ENCODE measurements around the gene NUBP2.
A peak's percentile ranks its signal among the peaks of the same experiment; 100 is the strongest.

The NUBP2 gene

DNA sequence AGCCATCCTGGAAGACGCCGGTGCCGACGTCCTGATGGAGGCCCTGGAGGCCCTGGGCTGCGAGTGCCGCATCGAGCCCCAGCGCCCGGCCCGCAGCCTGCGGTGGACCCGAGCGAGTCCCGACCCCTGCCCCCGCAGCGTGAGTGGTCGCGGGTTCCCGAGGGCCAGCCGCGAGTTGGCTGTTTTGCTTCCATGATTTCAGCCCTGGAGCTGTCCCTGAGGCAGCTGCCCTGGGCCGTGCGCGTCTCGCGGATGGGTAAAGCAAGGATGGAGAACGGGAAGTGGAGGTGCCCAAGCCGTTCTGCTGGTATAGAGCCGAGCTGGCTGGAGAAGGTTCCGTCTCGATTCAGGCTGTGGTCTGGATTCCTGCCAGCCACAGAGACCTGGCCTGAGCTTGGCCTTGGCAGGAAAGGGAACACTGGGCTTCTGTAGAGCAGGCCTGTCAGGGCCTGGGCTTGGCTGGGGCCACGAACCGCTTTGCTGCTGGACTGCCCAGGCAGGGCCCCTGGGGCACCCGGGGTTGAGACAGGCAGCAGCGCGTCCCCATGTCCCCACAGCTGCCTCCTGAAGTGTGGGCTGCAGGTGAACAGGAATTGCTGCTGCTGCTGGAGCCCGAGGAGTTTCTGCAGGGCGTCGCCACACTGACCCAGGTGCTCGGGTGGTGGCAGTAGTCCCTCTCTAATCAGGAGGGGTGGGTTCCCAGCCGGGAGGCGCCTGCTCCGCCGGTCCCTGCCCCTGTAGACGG, 8.9 kb upstream of the NUBP2 start:
- TF ChIP-seq ESRRG (CRISPR knock-in tag; IDR thresholded peaks at IDR 0.05) = no peak
- TF ChIP-seq CSDC2 (CRISPR knock-in tag; IDR thresholded peaks at IDR 0.05) = no peak
- peak; percentile 66; the same call in 1 of the 2 replicates for TF ChIP-seq ZNF70 (CRISPR knock-in tag; IDR thresholded peaks at IDR 0.05)
- peak; percentile 11 for ATAC-seq

DNA sequence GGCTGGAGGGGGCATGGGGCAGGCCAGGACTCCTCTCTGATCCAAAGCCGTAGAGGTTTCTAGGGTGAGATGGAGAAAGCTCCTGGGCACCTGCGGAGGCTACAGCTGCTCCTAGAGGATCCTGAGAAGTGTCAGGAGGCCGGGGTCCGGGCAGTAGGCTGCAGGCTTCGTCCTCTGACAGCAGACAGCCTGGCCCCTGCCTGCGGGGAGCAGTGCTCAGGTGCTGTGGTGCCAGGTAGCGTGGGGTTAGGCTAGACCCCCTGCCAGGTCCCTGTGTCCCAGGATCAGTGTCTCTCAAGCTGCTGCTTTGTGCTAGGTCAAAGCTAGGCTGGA, 8.3 kb upstream of the NUBP2 start:
- TF ChIP-seq, protein P1, sequence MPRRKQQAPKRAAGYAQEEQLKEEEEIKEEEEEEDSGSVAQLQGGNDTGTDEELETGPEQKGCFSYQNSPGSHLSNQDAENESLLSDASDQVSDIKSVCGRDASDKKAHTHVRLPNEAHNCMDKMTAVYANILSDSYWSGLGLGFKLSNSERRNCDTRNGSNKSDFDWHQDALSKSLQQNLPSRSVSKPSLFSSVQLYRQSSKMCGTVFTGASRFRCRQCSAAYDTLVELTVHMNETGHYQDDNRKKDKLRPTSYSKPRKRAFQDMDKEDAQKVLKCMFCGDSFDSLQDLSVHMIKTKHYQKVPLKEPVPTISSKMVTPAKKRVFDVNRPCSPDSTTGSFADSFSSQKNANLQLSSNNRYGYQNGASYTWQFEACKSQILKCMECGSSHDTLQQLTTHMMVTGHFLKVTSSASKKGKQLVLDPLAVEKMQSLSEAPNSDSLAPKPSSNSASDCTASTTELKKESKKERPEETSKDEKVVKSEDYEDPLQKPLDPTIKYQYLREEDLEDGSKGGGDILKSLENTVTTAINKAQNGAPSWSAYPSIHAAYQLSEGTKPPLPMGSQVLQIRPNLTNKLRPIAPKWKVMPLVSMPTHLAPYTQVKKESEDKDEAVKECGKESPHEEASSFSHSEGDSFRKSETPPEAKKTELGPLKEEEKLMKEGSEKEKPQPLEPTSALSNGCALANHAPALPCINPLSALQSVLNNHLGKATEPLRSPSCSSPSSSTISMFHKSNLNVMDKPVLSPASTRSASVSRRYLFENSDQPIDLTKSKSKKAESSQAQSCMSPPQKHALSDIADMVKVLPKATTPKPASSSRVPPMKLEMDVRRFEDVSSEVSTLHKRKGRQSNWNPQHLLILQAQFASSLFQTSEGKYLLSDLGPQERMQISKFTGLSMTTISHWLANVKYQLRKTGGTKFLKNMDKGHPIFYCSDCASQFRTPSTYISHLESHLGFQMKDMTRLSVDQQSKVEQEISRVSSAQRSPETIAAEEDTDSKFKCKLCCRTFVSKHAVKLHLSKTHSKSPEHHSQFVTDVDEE (CRISPR knock-in tag; IDR thresholded peaks at IDR 0.05) = no peak
- TF ChIP-seq SNAI2 (CRISPR knock-in tag; IDR thresholded peaks at IDR 0.05) (no peak), TCF4 (CRISPR knock-in tag; IDR thresholded peaks at IDR 0.05; ENCODE audit: borderline replicate concordance) (no peak), ZC3H10 (CRISPR knock-in tag; IDR thresholded peaks at IDR 0.05) (no peak), RARB (CRISPR knock-in tag; IDR thresholded peaks at IDR 0.05) (no peak), OSR1 (CRISPR knock-in tag; IDR thresholded peaks at IDR 0.05) (no peak), TOX (CRISPR knock-in tag; IDR thresholded peaks at IDR 0.05; ENCODE audit: borderline replicate concordance) (no peak), BACH2 (CRISPR knock-in tag; IDR thresholded peaks at IDR 0.05; ENCODE audit: borderline replicate concordance) (no peak), ESRRG (CRISPR knock-in tag; IDR thresholded peaks at IDR 0.05) (no peak), ZFP3 (CRISPR knock-in tag; IDR thresholded peaks at IDR 0.05) (no peak), CSDC2 (CRISPR knock-in tag; IDR thresholded peaks at IDR 0.05) (no peak), ARNTL (CRISPR knock-in tag; IDR thresholded peaks at IDR 0.05; ENCODE audit: borderline replicate concordance, low read depth) (no peak), ZNF70 (CRISPR knock-in tag; IDR thresholded peaks at IDR 0.05) (no peak)
- TF ChIP-seq, protein P2, sequence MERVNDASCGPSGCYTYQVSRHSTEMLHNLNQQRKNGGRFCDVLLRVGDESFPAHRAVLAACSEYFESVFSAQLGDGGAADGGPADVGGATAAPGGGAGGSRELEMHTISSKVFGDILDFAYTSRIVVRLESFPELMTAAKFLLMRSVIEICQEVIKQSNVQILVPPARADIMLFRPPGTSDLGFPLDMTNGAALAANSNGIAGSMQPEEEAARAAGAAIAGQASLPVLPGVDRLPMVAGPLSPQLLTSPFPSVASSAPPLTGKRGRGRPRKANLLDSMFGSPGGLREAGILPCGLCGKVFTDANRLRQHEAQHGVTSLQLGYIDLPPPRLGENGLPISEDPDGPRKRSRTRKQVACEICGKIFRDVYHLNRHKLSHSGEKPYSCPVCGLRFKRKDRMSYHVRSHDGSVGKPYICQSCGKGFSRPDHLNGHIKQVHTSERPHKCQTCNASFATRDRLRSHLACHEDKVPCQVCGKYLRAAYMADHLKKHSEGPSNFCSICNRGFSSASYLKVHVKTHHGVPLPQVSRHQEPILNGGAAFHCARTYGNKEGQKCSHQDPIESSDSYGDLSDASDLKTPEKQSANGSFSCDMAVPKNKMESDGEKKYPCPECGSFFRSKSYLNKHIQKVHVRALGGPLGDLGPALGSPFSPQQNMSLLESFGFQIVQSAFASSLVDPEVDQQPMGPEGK (CRISPR knock-in tag; IDR thresholded peaks at IDR 0.05; ENCODE audit: borderline replicate concordance) = no peak
- TF ChIP-seq, protein P3, sequence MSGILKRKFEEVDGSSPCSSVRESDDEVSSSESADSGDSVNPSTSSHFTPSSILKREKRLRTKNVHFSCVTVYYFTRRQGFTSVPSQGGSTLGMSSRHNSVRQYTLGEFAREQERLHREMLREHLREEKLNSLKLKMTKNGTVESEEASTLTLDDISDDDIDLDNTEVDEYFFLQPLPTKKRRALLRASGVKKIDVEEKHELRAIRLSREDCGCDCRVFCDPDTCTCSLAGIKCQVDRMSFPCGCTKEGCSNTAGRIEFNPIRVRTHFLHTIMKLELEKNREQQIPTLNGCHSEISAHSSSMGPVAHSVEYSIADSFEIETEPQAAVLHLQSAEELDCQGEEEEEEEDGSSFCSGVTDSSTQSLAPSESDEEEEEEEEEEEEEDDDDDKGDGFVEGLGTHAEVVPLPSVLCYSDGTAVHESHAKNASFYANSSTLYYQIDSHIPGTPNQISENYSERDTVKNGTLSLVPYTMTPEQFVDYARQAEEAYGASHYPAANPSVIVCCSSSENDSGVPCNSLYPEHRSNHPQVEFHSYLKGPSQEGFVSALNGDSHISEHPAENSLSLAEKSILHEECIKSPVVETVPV (CRISPR knock-in tag; IDR thresholded peaks at IDR 0.05) = no peak
- TF ChIP-seq, protein P4, sequence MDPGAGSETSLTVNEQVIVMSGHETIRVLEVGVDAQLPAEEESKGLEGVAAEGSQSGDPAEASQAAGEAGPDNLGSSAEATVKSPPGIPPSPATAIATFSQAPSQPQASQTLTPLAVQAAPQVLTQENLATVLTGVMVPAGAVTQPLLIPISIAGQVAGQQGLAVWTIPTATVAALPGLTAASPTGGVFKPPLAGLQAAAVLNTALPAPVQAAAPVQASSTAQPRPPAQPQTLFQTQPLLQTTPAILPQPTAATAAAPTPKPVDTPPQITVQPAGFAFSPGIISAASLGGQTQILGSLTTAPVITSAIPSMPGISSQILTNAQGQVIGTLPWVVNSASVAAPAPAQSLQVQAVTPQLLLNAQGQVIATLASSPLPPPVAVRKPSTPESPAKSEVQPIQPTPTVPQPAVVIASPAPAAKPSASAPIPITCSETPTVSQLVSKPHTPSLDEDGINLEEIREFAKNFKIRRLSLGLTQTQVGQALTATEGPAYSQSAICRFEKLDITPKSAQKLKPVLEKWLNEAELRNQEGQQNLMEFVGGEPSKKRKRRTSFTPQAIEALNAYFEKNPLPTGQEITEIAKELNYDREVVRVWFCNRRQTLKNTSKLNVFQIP (CRISPR knock-in tag; IDR thresholded peaks at IDR 0.05; ENCODE audit: borderline replicate concordance, low read depth) = no peak
- ATAC-seq = no peak

DNA sequence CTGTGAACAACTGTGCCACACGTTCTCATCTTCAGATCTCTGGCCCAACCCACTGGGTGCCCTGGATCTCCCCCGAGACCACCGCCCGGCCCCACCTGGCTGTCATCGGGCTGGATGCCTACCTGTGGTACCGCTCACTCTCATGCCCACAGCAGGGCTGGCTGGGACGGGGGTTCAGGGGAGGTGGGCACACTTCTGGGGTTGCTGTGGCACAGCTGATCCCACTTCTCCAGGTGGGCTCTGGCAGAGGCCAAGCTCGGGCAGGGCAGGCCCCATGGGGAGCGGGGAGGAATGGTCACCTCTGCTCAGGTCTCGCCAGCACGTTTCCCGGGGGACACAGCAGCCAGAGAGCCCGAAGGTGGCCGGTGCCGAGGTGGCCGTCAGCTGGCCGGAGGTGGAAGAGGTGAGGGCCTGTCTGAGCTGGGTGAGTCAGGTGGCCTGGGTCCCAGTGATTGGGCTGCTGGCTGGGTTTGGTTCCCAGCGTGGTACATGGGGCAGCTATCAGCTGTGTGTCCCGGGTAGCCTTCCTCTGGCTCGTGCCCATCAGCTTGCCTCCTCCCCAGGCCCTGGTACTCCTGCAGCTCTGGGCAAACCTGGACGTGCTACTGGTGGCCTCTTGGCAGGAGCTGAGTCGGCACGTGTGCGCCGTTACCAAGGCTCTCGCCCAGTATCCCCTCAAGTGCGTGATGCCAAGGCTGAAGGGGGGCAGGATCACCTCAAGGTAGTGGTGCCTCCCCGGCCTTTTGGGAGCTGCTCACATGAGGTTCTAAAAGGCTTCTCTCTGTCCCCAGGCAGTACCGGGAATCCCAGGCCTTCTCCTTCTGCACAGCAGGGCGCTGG, 7.5 kb upstream of the NUBP2 start:
- TF ChIP-seq RARB (CRISPR knock-in tag; IDR thresholded peaks at IDR 0.05) (no peak), BACH2 (CRISPR knock-in tag; IDR thresholded peaks at IDR 0.05; ENCODE audit: borderline replicate concordance) (no peak), ZNF70 (CRISPR knock-in tag; IDR thresholded peaks at IDR 0.05) (no peak), ZFP30 (CRISPR knock-in tag; IDR thresholded peaks at IDR 0.05) (no peak), PPARA (CRISPR knock-in tag; IDR thresholded peaks at IDR 0.05; ENCODE audit: borderline replicate concordance) (no peak), ISL1 (CRISPR knock-in tag; IDR thresholded peaks at IDR 0.05) (no peak), ARNTL (CRISPR knock-in tag; IDR thresholded peaks at IDR 0.05; ENCODE audit: borderline replicate concordance, low read depth) (no peak), TCF4 (CRISPR knock-in tag; IDR thresholded peaks at IDR 0.05; ENCODE audit: borderline replicate concordance) (no peak), ZNF565 (CRISPR knock-in tag; conservative IDR thresholded peaks at IDR 0.05; ENCODE audit: low read depth) (no peak), ZC3H10 (CRISPR knock-in tag; IDR thresholded peaks at IDR 0.05) (no peak), ZNF8 (CRISPR knock-in tag; IDR thresholded peaks at IDR 0.05) (no peak), OSR1 (CRISPR knock-in tag; IDR thresholded peaks at IDR 0.05) (no peak), GLIS3 (CRISPR knock-in tag; IDR thresholded peaks at IDR 0.05) (no peak), TOX (CRISPR knock-in tag; IDR thresholded peaks at IDR 0.05; ENCODE audit: borderline replicate concordance) (no peak), ZFP3 (CRISPR knock-in tag; IDR thresholded peaks at IDR 0.05) (no peak)
- TF ChIP-seq, protein P1 (CRISPR knock-in tag; IDR thresholded peaks at IDR 0.05) = no peak
- TF ChIP-seq, protein P5, sequence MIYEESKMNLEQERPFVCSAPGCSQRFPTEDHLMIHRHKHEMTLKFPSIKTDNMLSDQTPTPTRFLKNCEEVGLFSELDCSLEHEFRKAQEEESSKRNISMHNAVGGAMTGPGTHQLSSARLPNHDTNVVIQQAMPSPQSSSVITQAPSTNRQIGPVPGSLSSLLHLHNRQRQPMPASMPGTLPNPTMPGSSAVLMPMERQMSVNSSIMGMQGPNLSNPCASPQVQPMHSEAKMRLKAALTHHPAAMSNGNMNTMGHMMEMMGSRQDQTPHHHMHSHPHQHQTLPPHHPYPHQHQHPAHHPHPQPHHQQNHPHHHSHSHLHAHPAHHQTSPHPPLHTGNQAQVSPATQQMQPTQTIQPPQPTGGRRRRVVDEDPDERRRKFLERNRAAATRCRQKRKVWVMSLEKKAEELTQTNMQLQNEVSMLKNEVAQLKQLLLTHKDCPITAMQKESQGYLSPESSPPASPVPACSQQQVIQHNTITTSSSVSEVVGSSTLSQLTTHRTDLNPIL (CRISPR knock-in tag; IDR thresholded peaks at IDR 0.05; ENCODE audit: low read depth) = no peak

More for the DNA sequence above, 7.5 kb upstream of the NUBP2 start:
- no peak for ATAC-seq
